HEK293 (cell line): ENCODE results near the gene STXBP5L.

ENCODE experiments used
- CTCF ChIP-seq: fragments of 450-650 bp; formaldehyde crosslinking; IDR thresholded peaks from 2 replicates; pipeline ENCODE4 v1.5.1; 2016; ENCODE audit warnings: missing biosample characterization, missing genetic modification characterization
- HIC1 ChIP-seq: fragments of 450-650 bp; formaldehyde crosslinking; IDR thresholded peaks from 2 replicates; pipeline ENCODE4 v1.5.1; 2016; ENCODE audit warnings: missing biosample characterization, missing genetic modification characterization
- KLF16 ChIP-seq: fragments of 450-650 bp; formaldehyde crosslinking; IDR thresholded peaks from 2 replicates; pipeline ENCODE4 v1.5.1; 2017; ENCODE audit warnings: missing biosample characterization, missing genetic modification characterization
- KLF7 ChIP-seq: fragments of 450-650 bp; formaldehyde crosslinking; IDR thresholded peaks from 2 replicates; pipeline ENCODE4 v1.5.1; 2016; ENCODE audit warnings: missing biosample characterization, missing genetic modification characterization, borderline replicate concordance
- ZBTB7A ChIP-seq: fragments of 450-650 bp; formaldehyde crosslinking; IDR thresholded peaks from 2 replicates; pipeline ENCODE4 v1.5.1; 2016; ENCODE audit warnings: low read depth, missing biosample characterization, missing genetic modification characterization
- ZEB2 ChIP-seq: fragments of 450-650 bp; formaldehyde crosslinking; IDR thresholded peaks from 2 replicates; pipeline ENCODE4 v1.5.1; 2016; ENCODE audit warnings: missing biosample characterization, missing genetic modification characterization
- ZNF24 ChIP-seq: fragments of 450-650 bp; formaldehyde crosslinking; IDR thresholded peaks from 2 replicates; pipeline ENCODE4 v1.5.1; 2016; ENCODE audit warnings: missing biosample characterization, missing genetic modification characterization

DNA sequence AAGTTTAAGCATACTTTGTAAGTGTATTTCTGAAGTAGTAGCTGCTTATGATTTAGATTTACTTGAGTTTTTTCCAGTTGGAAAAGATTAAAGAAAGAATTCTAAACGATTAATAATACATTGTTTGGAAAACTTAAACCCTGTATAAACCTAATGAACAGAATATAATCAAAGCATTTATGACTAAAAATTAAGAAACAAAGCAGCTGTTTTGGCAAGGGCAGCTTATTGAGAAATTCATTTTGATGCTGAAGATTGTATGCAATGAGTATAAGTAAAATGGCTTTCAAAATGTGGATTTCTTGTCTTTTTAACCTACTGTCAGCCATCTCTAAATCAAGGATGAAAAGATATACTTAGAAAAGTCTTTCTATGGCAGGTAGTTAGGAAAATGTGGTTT, 497.6 kb downstream of the STXBP5L start:
- TF ChIP-seq ZNF24 (tag by site-specific recombination) = no peak
- TF ChIP-seq ZEB2 (tag by site-specific recombination) = no peak
- TF ChIP-seq HIC1 (tag by site-specific recombination) = no peak
- no peak for TF ChIP-seq ZBTB7A (tag by site-specific recombination)
- TF ChIP-seq KLF16 (tag by site-specific recombination) = no peak
- no peak for TF ChIP-seq CTCF (tag by site-specific recombination)
- TF ChIP-seq KLF7 (tag by site-specific recombination) = no peak
